Stimulated activated CD4-positive, alpha-beta T cell treated with anti-CD3 and anti-CD28 coated beads, Interleukin-15, amount 100 ng/mL, for 1 hour (primary cell): Measurements from ENCODE around the gene VPS39.

ENCODE experiments used
- DNase-seq, 2 donors: peaks; one replicate each; pipeline ENCODE4 v3.0.0-alpha.2; 2020; ENCODE audit warnings: low read depth in 1 of 2, low spot score in 1 of 2

The VPS39 gene

DNA sequence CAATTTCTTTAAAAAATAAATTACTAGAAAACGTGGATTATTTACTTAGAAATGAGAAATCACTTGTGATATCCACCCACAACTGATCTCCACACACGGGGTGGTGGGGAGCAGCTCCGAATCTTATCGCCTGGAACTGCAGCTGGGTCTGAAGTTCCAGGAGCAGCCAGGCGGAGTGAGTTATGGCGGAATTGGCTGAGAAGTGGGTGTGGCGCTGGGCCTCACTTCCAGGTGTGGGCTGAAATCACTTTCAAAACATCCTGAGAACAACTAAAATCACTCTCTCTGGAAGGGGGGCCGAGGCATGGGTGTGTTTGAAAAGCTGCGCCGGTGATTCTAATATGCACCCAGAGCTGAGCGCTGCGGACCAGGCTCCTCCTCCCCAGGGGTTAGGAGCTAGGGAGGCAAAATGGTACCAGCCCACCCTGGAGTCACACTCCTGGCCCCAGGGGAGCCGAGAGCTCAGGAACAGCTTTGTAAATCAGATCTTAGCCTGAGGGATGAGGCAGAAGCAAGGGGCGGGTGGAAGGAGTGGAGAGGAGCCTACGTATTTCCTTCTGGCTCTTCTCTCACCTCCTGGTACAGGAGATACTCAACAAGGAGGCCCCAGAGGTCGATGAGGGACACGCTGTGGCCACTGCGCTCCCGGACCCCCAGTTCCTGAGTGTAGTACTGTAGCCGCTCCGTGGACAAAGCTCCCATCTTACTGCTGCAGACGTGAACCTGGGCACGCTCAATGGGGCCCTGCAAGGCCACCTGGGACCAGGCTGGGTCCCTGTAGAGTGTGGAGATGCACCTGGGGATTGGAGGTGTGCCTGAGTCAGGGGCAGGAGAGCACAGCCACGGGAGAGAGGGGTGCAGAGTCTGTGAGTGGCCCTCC lies 61.3 kb downstream of the VPS39 start:
- no peak for DNase-seq

DNA sequence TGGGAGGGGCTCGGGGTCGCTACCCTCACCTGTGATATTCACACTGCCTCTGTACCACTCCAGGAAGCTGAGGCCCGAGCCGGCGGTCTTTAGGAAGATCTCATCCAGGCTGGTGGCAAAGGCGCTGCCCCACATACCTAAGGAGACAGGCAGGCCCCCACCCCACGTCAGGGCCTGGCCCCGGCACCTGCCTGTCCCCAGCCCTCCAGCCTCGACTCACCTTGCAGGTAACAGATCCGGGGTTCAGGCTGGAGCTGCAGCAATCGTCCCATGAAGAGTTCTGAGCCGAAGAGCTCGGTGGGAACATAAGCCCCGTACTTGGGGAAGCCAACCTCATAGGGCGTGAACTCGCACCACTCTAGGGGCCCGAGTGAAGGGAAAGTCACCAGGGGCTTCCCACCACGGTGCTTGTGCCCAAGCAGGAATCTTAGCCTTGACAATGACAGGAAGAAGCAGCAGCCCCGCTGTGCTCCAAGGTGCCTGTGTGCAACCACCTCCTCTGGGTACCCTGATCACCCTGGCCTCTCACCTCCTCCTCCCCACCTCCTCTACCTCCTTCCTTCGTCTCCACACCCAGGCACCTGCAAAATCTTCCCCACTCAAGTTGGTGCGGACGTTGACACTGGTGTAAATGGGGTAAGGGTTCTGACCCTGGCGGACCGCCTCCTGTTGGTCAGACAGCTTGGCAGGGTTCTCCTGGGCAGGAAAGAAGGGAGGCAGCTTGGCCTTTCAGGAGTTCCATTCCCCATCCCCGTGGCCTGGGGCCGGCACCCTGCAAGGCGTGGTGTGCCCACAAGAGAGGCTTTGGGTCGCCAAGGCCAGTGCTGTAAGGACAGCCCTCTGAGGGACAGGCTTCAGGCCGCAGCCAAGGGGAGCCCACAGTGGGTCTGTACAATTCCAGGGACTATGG lies 62.3 kb downstream of the VPS39 start:
- DNase-seq: no peak

DNA sequence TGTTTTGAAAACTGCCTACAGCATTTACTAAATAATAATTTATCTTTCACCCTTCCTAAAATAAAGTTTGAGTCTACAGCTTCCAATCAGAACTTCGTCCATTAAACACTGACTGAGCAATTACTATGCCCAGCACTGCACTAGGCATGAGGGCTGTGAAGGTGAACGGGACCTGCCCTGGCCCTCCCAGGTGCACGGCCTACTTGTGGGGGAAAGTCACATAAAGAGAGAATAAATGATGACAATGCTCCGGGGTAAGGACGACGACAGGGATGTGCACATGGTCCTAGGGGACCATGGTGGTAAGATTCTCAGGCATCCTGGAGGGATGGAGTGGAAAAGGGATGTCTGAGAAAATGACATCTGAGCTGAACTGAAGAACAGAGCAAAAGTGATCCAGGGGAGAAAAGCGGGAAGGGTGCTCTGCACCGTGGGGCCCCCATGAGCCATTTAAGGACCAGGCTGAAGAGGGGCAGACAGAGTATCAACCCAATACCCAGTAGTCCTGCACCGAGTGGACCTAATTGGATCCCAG lies 63.2 kb downstream of the VPS39 start:
- no peak for DNase-seq

DNA sequence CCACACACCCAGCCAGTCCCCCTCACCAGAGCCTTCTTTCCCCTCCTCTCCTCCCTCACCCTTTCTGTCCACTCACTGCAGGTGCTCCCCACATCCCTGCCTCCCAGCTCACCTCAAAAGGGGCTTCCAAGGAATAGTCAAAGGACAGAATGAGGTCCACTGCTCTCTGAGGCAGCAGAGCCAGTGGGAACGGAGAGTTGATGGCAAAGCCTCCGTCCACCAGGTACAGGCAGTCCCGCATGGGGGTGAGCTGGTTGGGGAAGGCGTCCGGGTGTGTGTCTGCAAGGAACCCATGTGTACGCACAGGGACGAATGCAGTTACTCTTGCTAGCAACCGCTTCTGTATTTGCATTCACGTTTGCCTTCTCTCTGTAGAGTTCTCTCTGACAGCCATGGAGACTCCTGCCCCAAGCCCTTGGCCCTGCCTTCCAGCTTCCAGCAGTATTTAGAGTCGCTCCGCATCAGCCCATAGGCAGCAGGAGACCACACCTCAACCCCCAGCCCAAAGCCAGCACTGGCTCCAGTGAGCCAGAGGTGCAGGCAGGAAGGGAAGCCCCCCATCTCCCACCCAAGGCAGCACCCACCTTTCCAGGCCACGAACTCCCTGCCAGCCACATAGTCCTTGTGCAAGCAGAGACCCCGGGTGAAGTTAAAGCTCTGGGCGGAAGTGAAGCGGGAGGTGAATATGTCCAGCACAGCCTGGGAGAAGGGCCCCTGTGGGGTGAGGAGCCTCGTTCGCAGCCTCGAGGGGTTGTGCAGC lies 64.1 kb downstream of the VPS39 start:
- DNase-seq: no peak

DNA sequence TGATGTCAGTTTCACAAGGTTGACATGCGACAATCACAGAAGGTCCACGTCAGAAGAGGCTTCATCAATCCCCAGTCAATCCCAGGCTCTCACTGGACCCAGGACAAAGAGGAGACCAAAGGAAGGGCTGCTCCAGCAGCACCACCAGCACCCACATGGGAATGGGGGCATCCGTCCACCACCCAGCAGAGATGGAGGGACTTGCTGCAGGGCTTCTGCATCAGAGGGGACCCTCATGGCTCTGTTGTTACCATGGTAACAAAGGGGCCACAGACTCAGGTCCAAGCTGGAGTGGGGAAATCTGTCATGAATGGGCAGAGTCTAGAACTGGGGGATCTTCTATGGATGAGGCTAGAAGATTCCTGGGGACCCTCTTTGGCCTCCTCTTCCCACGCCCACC lies 64.7 kb downstream of the VPS39 start:
- DNase-seq: no peak

DNA sequence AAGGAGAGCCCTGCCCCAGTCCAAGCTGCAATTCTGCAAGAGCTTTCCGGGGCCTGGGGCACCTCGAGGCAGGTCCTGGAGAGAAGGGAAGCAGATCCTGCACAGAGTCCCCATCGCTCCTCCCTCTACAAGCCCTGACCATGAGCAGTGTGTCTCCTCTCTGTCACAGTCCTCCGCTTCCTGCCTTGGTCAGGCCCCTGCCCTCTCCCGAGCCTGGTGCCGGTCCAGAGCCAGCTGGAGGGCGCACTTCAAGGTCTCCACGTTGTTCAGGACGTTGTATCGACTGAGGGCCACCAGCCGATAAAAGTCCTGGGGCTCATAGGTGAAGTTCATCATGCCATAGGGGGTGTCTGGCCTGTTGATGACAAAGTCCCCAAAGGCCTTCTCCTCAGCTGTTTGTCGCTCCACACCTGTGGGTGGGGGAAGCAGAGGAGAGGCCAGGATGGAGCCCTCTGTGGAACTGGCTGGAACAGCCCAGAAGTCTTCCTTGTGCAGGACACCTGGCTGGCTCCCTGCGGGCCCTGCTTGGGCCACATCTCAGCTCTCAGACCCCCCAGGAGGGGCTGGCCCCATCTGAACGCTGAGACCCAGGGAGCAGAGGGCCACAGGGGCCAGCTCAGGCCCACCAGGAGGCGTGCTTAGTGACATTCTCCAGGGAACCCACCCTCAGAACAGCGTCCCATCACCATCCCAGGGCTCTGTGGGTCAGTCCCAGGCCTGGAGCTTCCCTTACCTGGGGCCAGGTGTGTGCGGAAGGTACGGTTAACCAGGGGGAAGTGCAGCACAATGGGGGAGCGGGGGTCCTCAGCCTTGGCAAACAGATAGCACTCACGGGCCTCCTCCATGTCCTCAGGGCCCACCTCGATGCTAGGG lies 66.1 kb downstream of the VPS39 start:
- no peak for DNase-seq

DNA sequence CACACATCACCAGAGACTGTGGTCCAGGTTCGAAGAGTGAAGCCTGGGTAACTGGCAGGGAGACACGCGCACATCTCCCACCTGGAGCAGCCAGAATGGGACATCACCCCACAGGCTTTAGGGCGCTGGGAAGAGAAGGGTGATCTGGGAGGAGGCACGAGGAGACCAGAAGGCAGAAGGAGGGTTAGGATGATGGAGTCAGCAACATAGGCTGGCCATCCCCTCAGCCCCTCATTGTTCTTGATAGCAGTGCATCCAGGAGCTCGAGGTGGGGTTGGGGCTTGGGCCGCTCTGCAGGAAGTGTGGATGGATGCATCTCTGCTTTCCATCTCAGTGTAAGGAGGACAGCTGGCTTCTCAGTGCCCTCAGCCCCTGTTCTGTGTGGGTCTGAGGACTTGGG lies 66.9 kb downstream of the VPS39 start:
- DNase-seq: no peak

DNA sequence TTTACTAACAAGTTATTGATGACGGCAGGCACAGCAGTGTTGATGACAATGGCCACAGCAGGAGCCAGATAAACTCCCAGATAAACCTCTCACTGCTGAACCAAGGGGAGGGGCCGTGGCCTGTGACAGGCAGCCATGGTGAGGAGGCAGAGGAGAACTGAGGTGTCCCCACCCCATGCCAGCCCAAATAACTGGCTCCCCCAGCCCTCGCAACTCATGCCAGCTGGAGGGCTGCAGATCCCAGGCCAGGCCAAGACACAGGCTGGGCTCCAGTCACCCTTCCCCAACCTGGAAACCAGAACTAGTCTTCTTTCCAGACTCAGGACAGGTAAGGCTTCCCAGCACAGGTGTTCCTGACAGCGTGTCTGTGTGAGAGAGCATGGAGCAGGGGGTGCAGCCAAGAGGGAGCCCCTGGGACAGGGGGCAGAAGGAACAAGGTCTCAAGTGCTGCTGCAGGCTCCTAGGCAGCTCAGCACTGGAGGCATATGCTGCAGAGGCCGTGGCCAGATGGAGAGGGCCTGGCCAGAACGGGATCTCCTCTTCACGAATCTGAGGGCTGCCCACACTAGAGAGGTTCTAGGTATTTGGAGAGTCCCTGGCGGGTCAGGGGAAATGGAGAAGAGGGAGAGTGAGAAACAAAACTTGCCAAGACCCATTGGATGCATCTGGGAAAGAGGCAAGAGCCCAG lies 67.6 kb downstream of the VPS39 start:
- DNase-seq: no peak

DNA sequence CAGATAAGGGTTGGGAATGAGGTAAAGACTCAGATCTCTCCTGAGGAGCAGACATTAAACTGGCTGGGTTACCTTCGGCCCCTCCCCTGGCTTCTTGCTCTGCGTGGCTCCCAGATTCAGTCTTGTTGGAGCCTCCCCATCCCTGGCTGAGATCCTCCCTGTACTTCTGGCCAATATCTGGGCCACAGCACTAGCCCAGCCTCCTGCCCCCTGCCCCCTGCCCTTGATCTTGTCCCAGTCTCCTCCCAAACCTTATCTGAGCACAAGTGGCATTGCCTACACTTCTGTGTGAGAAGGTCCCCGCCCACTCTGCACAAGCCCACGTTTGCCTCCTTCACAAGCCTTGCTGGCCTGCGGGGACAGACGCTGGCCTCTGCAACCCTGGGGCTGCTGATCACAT lies 68.5 kb downstream of the VPS39 start:
- DNase-seq: no peak

DNA sequence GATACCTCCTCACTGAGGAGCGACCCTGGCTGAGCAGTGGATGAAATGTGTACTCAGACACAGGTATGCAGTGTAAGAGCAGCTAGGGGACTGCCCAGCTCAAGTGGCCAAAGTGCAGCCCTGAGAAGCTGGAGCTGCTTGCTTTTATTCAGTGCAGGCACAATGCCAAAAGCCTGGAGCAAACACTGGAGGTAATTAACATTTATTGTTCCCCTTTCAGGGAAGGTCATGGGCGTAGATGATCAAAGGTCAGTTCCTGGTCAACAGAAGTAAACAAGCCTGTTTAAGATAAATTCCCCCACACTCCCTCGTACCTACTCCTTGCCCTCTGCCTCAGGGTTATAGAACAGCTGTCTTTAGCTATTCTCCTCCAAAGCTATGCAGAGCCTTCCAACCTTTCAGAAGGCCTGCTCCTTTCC lies 69.1 kb downstream of the VPS39 start:
- no peak for DNase-seq

DNA sequence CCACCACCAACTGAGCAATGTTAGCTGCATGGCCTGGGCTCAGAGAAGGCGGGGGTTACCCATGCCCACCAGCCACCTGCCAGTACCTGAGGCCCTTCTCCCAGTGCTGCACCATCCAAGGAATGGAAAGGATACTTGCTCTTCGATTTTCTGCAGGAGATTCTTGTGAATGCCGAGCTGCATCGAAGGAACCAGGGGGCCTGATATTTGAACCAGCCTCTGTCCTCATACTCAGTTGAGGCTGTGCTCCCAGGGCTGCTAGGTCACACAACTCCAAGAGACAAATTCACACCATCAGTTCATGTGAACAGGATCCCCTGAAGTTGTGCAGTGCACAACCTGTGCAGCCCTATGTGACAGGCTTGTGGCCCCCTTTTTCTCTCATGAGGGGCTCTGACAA lies 69.7 kb downstream of the VPS39 start:
- DNase-seq: no peak

DNA sequence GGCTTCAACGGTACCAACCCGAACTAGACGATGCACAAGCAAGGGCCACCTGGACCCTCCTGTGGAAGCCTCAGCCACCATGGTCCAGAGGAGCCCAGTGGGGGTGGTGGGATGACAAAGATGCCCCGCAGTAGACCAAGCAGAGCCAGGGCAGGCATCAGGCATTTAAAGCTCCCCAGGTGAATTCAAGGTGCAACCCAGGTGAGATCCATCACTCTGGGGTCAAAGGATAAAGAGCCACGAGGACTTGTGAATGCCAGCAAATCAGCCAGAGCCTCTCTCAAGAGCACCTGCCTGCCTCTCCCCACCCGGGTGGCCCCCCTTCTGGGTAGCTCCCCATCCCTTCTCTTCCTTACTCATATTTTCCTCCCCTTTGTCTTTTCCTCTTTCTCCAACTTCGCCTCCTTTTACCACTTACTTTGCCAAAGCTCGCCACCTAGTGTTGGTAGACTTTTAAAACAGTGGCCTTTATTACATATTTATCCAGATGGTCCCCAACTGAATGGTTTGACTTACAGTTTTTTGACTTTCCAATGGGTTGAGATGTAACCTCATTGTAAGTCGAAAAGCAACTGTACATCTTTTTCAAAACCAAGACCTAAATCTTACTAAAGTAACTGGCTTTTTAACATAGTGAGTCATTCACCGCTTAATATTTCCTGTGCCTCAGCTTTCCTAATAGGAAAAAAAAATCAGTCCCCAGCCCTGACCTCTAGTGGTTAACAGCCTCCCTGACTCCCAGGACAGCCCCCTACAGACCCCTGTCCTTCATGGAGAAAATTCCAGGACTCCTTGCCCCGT lies 70.4 kb downstream of the VPS39 start:
- DNase-seq: no peak

DNA sequence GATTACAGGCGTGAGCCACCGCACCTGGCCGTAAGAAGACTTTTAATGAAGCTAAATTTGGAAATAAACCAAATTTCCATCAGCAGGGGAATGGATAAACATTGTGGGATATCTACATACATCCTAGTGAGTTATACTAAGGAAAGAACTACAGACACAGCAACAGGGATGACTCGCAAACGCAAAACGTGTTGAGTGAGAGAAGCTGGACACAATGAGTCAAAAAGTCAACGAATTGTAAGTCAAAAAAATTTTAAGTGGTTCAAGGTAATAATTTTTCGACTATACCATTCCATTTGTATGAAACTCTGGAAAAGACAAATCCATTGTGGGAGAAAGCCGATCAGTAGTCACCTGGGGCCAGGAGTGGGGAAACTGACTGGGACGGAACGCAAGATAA lies 71.6 kb downstream of the VPS39 start:
- no peak for DNase-seq

DNA sequence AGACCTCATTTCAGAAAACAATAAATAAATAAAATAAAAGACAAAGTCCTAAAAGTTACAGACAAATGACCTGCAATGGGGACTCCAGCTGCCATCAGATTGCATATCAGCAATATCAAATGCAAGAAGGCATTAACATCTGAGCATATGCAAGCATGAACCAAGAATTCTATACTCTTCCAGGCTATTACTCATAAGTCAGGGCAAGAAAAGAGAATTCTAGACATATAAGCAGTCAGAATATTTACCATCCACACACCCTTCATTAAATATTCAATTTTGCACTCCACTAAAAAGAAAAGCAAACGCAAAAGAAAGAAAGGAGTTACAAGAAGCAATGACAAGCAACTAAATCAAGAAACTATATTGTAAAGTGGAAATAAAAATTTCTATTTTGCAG lies 72.8 kb downstream of the VPS39 start:
- DNase-seq: no peak

DNA sequence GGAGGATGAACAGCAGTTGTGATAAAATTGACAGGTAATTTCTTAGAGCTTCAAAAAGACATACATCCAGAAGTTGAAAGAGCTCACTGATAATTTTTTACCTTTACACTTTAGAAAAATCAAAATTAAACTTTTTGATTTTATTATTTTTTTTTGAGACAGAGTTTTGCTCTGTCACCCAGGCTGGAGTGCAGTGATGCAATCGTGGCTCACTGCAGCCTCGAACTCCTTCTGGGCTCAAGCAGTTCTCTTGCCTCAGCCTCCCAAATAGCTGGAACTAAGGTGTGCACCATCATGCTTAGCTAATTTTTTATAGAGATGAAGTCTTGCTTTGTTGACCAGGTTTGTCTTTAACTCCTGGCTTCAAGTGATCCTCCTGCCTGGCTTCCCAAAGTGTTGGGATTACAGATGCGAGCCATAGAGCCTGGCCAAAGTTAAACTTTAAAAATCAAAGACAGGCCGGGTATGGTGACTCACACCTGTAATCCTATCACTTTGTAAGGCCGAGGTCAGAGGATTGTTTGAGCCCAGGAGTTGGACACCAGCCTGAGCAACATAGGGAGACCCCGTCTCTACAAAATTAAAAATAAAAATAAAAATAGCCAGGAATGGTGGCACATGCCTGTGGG lies 73.4 kb downstream of the VPS39 start:
- DNase-seq: no peak

DNA sequence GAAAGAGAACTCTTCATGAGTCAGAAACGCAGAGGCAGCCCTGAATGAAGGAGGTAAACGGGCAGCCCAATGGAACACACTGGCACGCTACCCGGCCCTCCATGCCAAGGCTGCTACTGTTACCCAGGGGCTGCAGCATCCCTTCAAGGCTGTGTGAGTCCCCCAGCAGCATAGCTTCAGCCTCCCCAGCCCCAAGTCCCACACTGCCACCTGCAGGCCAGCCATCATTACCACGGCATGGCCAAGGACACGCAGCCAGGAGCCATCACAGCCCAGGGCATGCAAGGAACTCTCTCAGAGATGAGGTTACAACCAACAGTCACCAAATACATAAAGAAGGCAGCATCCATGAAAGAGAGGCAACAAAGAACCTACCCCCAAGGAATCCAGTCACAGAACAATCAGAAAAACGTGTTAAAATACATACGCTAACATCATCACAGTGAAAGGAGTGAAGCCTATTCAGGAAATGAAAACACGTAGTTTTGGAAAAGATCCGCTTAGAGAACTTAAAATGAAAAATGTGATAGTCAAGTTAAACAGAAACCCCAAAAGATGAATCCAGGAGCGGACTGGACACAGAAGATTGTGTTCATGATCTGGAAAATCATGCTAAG lies 74.1 kb downstream of the VPS39 start:
- peak in 1 of 2 donors; percentile 36 for DNase-seq

DNA sequence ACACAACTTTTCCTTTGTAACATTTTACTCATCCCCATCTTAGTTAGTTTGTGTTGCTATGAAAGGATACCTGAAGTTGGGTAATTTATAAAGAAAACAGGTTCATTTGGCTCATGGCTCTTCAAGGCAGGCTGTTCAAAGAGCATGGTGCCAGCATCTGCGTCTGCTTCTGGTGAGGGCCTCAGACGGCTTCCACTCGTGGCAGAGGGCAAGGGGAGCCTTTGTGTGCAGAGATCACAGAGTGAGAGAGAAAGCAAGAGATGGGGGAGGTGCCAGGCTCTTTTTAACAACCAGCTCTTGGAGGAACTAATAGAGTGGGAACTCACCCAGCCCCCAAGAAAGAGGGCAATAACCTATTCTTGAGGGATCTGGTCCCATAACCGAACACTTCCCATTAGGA lies 74.7 kb downstream of the VPS39 start:
- DNase-seq: no peak
